ENCODE data around the gene POLR2M.

The POLR2M gene

DNA sequence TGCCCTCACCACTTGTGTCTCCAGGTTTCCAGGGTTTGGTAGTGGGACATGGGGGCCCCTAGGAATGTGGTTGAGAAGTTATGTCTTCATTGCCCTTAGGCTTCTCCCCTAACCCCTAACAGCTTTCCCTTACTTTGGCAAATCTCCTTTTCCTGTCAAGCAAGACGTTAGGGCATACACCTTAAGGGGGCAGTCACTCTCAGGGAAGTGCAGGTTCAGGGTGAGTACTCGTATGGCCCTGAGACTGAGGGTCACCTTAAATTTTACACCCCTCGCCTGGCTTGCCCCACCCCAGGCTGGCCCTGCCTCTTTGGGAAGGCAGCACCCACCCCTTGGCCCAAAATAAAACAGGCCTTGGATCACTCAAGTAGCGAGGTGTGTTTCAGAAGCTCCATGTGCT lies 33.5 kb downstream of the POLR2M start:
- no peak for DNase-seq (ENCODE audit: low spot score)

- DNase-seq (ENCODE audit: low spot score), result no peak
Observed at GRCh38 chr15:57741089-57741488, 34.6 kb downstream of the POLR2M start.

- no peak for DNase-seq (ENCODE audit: low spot score)
Observed at GRCh38 chr15:57743424-57743823, 36.9 kb downstream of the POLR2M start.

DNA sequence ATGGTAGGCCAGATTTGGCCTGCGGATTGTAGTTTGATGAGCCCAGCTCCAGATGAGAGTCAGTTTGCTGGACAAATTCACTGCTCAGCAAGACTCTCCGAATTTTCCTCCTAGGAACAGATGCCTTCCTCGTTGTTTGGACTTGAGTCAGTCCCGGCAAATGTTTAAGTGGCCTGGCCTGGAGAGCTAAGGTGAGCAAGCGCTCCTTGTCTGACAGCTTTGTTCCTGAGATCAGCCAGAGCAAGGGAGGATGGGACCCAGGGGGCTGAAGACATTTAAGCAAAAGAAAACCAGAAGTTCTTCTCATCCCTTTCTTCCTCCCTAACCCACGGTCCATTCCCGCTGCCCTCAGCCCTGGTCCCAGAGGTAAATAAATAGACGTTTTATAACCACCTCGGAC lies 40.3 kb downstream of the POLR2M start:
- DNase-seq (ENCODE audit: low spot score), result no peak

GRCh38 chr15:57747206-57747896 lies 40.8 kb downstream of the POLR2M start:
- no peak for DNase-seq (ENCODE audit: low spot score)

DNA sequence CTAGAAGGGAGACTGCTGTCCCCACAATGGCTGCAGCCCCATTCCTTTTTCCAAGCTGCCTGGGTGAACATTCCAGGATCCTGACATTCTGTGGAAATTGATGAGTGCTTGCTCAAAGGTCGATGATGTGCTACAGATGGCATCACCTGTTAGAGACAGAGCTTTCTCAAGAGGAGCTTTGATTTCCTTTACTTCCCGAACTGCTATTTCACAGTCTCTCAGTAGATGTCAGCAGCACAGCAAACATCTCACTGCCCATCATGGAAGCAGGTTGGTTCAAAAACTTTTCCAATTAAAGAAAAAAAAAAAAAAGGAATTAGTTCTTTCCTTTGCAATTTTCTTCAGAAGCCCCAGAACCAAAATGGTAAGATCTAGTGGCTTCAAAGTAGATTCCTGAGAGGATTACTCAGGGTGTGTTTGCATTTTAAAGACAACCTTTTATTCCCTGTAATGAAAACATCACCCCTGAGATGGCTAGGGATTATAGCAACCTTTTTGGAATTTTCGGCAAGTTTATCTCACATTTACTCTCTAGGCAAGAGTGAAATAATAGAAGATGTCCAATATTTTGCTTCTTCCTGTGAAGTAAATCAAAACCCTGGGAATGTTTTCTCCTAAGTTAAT lies 44.8 kb downstream of the POLR2M start:
- DNase-seq (ENCODE audit: low spot score), result peak; percentile 82

DNA sequence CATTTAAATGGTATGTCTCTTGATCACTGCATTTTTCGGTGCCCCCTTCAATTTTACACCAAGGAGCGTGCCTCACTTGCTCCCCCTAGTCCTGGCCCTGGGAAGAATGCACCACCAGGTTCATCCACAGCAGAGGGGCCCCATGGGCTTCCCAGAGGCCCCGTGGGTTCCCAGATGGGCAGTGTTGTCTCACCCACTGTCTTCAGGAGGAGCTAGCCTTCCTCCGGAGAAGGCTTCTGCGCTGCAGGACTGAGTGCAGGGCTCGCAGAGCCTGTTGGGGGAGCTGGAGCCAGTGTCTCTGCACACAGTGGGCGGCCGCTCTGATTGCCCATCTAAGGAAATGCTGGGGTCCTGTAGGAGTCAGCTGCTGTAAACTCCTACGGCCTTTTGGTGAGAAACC lies 45.9 kb downstream of the POLR2M start:
- DNase-seq (ENCODE audit: low spot score), result peak; percentile 41

DNA sequence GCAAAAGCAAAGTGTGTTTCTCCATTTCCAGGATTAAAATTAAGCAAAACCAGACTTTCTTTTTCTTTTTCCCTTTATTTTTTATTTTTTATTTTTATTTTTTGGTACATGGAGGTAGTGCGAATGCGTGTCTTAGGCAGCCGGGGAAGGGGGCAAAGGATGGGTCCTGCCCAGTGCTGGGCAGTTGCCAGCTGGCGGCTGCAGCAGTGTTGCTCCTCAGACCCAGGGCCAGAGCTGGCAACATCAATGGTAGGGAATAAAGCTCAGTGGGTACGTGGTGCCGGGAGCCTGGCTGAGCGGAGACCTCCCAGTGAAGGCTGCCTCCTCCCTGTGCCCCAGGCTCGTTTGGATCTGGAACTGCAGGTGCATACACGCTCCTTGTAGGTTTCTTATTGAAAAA lies 46.3 kb downstream of the POLR2M start:
- no peak for DNase-seq (ENCODE audit: low spot score)

DNA sequence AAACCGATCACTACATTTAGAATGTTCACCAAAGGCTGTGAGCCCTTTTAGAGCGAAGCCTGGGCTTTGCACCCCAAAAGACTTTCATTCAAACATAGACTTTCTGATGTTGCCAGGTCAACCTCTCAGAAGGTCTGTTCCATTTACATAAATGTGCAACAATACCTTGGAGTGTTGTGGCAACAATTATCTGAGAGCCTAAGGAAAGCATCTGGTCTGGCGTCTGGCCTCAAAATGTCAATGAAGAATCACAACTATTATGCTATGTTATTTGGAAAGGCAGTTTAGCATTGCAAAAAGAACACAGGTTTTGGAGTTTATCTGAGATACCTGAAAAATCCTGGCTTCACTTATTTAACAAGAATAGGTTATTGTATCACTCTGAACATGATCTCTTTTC lies 50.0 kb downstream of the POLR2M start:
- DNase-seq (ENCODE audit: low spot score), result no peak

DNA sequence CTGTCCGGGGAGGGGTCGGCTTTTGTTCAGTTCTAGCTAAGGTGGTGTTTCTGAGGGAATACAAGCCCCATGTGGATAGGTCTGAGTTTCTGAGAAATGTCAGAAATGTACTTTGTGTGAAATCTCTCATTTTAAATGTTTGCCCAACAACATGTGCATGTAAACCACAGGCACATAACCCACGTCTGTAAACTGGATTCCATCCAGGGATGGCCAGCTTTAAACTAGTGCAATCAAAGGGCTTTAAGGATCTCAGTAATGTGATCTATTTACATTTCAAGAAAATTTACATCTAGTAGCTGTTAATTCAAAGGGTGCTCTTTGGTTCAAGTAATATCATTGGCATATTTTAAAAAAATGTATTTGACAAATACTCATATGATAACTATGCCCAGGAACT lies 52.0 kb downstream of the POLR2M start:
- no peak for DNase-seq (ENCODE audit: low spot score)

GRCh38 chr15:57761562-57761961 lies 55.0 kb downstream of the POLR2M start:
- no peak for DNase-seq (ENCODE audit: low spot score)

- DNase-seq (ENCODE audit: low spot score), result no peak
Observed at GRCh38 chr15:57762302-57762701, 55.8 kb downstream of the POLR2M start.

DNA sequence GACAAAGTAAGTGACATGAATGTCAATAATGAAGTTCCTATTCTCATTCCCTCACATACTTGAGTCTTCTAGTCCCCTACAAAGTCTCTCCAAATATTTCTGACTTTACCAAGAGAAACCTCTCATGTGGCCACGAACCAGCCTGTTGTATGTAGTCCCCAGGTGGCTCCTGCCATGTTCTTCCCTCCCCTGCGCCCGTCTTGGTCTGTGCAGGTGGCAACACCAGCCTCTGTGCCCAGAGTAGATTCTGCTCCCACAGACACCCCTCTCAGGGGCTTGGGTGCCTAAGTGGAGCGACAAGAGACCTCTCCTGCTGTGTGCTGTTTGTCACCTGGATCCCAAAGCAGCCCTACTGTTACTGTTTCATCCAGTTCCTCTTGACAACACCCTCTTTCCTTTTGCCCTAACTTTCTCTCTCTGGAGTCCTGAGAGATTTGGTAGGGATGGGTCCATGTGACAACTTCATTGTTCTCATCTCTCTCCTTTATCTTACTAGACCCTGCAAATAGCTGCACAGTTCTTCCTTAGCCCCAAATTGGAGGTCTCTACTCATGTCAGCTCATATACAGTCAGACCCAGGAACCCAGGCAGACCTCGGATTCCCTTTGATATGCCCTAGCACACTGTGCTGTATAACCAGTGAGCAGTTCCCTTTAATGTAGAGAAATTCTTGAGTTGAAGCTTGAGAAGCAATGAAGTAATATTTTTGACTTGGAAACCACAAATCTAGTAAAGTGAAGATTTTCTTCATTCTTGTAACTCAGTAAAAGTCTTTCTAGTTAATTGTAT lies 56.9 kb downstream of the POLR2M start:
- DNase-seq (ENCODE audit: low spot score), result no peak
